Peyer's patch (tissue), 4 donors: ENCODE data around the gene ZFYVE19.

ENCODE experiments used
- CTCF ChIP-seq, 6 experiments: fragments of 450-650 bp in 4 of 6; fragments of 200-600 bp in 2 of 6; sonication (generic) in 1 of 6; IDR thresholded peaks; one replicate each; pipeline ENCODE4 v1.5.1; 2017 to 2019; ENCODE audit warnings: antibody characterized with exemption in 6 of 6, mild to moderate bottlenecking in 3 of 6, moderate library complexity in 1 of 6
- POLR2A ChIP-seq, 2 donors: fragments of 450-650 bp; IDR thresholded peaks; one replicate each; pipeline ENCODE4 v1.5.1; 2017; ENCODE audit warnings: antibody characterized with exemption in 2 of 2, mild to moderate bottlenecking in 2 of 2, moderate library complexity in 2 of 2

- TF ChIP-seq CTCF (IDR thresholded peaks at IDR 0.05) = peak; percentile 11 to 97 (median 88)
- no peak for TF ChIP-seq POLR2A (IDR thresholded peaks at IDR 0.05)
Observed at GRCh38 chr15:40782609-40783227, 24.2 kb upstream of the ZFYVE19 start.
